Fibroblast of the aortic adventitia (primary cell): ENCODE measurements around the gene CSPG4. TPM values are rescaled to one million over a fixed set of nuclear protein-coding genes. Genes with fewer than 3 reads are reported as not detected.
A peak's percentile ranks its signal among the peaks of the same experiment; 100 is the strongest.
"Not testable (repeated sequence)": the region's sequence is repeated elsewhere in the genome, so short reads cannot be mapped to it uniquely, and the experiment has no call there.

Experiments used
- DNase-seq: peaks from one replicate; pipeline ENCODE4 v3.0.0-alpha.2; 2010; ENCODE audit warnings: low read depth
- H3K4me3 ChIP-seq: 2 replicates; pipeline ENCODE4 v1.5.1; 2011; ENCODE audit warnings: low read depth, mild to moderate bottlenecking, control low read depth, low read length, moderate library complexity
- CTCF ChIP-seq: IDR thresholded peaks from 2 replicates; pipeline ENCODE4 v1.5.1; 2011; ENCODE audit warnings: mild to moderate bottlenecking, low read length, control low read depth, inconsistent platforms; ENCODE audit not compliant: insufficient read depth
- total RNA-seq: library from RNA; depleted of rRNA; stranded (reverse); fragments of >200 nt; gene quantifications from 2 replicates; pipeline ENCODE4 v1.2.3, GENCODE V29; 2012; ENCODE audit warnings: low replicate concordance

The CSPG4 gene
- total RNA-seq, 1 donor, result 27.8 TPM

- not testable (repeated sequence) for H3K4me3 ChIP-seq
- peak; percentile 65 for DNase-seq
- peak; percentile 78 for TF ChIP-seq CTCF
These were observed 28.9 kb downstream of the CSPG4 start for GRCh38 chr15:75683646-75684312.

GRCh38 chr15:75682181-75683135 lies 30.2 kb downstream of the CSPG4 start:
- H3K4me3 ChIP-seq, result no peak overlapping the region
- no peak for TF ChIP-seq CTCF
- DNase-seq, result no peak

- no peak for DNase-seq
- no peak for TF ChIP-seq CTCF
- H3K4me3 ChIP-seq, result no peak overlapping the region
These were observed 32.5 kb downstream of the CSPG4 start for GRCh38 chr15:75680007-75680789.

- H3K4me3 ChIP-seq, DNase-seq: not testable (repeated sequence)
These were observed 34.3 kb downstream of the CSPG4 start for GRCh38 chr15:75678324-75678690.

GRCh38 chr15:75677465-75678323 lies 35.0 kb downstream of the CSPG4 start:
- DNase-seq, result no peak
- H3K4me3 ChIP-seq, result no peak overlapping the region
- TF ChIP-seq CTCF, result no peak

GRCh38 chr15:75676688-75677464 lies 35.8 kb downstream of the CSPG4 start:
- H3K4me3 ChIP-seq, result no peak overlapping the region
- DNase-seq, result no peak
- TF ChIP-seq CTCF, result no peak
